Dendritic cell treated with granulocyte-macrophage colony-stimulating factor and Interleukin-4, amounts not matched to agents 40 ng/mL and 50 ng/mL, for 4 days (primary cell): Measurements from ENCODE around the gene PNLIPRP2.

Experiments used
- H3K27ac Mint-ChIP-seq: one replicate; pipeline ENCODE4 v1.8.0; 2022; ENCODE audit warnings: mild to moderate bottlenecking, mixed read lengths
- H3K27me3 Mint-ChIP-seq: one replicate; pipeline ENCODE4 v1.8.0; 2022; ENCODE audit warnings: mild to moderate bottlenecking, mixed read lengths
- H3K36me3 Mint-ChIP-seq: one replicate; pipeline ENCODE4 v1.8.0; 2022; ENCODE audit warnings: low read depth, mixed read lengths
- H3K4me1 Mint-ChIP-seq: one replicate; pipeline ENCODE4 v1.8.0; 2022; ENCODE audit warnings: low read depth, mixed read lengths
- H3K4me3 Mint-ChIP-seq: one replicate; pipeline ENCODE4 v1.8.0; 2022; ENCODE audit warnings: mild to moderate bottlenecking, moderate library complexity, mixed read lengths
- H3K9me3 Mint-ChIP-seq: one replicate; pipeline ENCODE4 v1.8.0; 2022; ENCODE audit warnings: mixed read lengths
- intact Hi-C: fragments of 100-400 bp; cut with micrococcal nuclease; formaldehyde crosslinking; loops from one replicate; pipeline ENCODE4 v1.15.0; 2022

The PNLIPRP2 gene

DNA sequence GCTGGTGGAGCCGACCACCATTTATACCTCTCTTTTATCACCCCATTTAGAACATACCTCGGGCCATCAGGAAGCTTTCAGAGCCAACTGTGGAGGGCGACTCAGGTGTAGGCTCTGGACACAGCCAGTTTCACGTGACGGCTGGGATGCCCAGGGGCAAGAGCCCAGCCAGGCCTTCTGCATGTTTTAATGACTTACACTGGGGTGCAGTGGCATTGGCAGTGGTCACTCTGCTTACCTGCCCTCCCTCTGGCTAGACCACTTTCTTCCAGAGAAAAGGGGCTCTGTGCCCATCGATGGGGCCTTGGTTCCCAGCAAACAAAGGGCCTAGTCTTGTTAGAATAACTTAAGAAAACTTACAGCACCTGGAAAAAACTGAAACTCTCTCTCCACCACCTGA, 50.0 kb downstream of the PNLIPRP2 start:
- no peaks in the 10 kb centered on the region for H3K9me3 Mint-ChIP-seq
- intact Hi-C loops = no loop called here
- peaks cover 24% of the 10 kb centered on the region for H3K27me3 Mint-ChIP-seq
- no peak overlapping the region for H3K4me3 Mint-ChIP-seq
- no peaks in the 10 kb centered on the region for H3K4me1 Mint-ChIP-seq
- no peaks in the 10 kb centered on the region for H3K36me3 Mint-ChIP-seq
- H3K27ac Mint-ChIP-seq = no peak overlapping the region

DNA sequence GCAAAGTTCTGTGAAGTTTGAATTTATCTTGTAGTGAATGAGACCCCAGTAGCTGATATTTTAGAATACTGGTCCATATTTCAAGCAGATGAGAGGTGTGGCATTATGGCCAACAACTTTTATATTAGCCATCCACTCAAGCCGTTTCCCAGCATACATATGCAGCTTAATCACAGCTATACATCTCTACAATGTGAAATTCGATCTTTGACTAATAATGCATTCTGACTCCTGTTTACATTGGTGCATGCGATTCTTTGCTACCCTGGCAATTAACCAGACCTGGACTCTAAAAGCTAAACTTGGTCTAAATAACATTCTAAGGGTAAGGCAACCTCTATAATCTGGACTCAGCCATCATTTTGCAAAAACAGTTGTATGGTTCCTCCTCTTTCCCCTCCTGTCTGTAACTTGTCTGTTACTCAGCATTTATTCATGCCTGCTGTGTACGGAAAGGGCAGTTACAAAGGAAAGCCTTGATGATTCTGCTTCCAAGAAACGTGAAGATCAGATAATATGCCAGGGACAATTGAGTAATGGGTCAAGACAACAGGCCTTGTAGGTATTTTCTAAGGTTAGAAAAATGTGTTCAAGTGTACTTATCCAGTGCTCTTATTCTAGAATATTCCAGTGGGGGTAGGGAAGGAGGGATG, 50.6 kb downstream of the PNLIPRP2 start:
- H3K27ac Mint-ChIP-seq = no peak overlapping the region
- no peaks in the 10 kb centered on the region for H3K4me1 Mint-ChIP-seq
- intact Hi-C loops = no loop called here
- peaks cover 24% of the 10 kb centered on the region for H3K27me3 Mint-ChIP-seq
- H3K4me3 Mint-ChIP-seq = no peak overlapping the region
- no peaks in the 10 kb centered on the region for H3K36me3 Mint-ChIP-seq
- H3K9me3 Mint-ChIP-seq = no peaks in the 10 kb centered on the region

DNA sequence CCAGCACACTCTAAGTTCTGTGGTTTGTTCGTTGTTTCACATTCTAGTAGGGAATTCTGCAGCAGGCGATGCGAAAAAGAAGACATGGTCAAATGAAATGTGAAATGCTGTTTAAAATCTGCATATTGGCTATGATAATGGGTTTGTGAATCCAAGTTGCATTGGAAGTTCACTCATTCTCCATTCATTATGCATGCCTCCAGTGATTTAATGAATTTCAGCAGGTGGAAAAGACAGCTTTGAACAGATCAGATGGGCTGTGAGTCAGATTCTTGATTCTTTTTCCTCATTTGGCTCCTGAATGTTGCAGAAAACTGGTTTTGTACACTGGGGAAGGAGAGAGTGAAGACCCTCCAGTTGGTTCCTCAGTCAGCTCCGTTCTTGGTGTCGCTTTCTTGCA, 52.1 kb downstream of the PNLIPRP2 start:
- no peak overlapping the region for H3K27ac Mint-ChIP-seq
- H3K27me3 Mint-ChIP-seq = peaks cover 24% of the 10 kb centered on the region
- no peaks in the 10 kb centered on the region for H3K36me3 Mint-ChIP-seq
- no peak overlapping the region for H3K4me3 Mint-ChIP-seq
- intact Hi-C loops = no loop called here
- H3K9me3 Mint-ChIP-seq = no peaks in the 10 kb centered on the region
- no peaks in the 10 kb centered on the region for H3K4me1 Mint-ChIP-seq

DNA sequence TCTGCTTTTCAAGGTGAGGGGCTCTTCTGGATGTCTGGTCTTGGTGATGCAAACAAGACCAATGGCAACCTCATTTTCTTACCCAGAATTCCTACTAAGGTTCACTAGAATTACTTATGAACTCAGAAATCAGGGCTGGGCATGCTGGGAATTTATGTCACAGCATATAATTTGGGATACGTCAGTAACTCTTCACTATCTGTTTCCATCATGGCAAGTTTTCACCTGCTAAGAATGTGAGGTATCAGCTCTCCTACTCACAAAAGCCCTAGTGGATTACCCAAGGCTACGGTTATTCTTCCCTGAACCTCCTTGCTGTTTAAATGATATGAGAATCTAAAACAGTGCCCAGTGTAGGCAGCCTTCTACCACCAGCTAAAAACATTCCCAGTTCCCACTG, 53.1 kb downstream of the PNLIPRP2 start:
- no peaks in the 10 kb centered on the region for H3K4me1 Mint-ChIP-seq
- intact Hi-C loops = no loop called here
- peaks cover 21% of the 10 kb centered on the region for H3K27me3 Mint-ChIP-seq
- H3K36me3 Mint-ChIP-seq = no peaks in the 10 kb centered on the region
- H3K9me3 Mint-ChIP-seq = no peaks in the 10 kb centered on the region
- H3K4me3 Mint-ChIP-seq = no peak overlapping the region
- H3K27ac Mint-ChIP-seq = no peak overlapping the region

DNA sequence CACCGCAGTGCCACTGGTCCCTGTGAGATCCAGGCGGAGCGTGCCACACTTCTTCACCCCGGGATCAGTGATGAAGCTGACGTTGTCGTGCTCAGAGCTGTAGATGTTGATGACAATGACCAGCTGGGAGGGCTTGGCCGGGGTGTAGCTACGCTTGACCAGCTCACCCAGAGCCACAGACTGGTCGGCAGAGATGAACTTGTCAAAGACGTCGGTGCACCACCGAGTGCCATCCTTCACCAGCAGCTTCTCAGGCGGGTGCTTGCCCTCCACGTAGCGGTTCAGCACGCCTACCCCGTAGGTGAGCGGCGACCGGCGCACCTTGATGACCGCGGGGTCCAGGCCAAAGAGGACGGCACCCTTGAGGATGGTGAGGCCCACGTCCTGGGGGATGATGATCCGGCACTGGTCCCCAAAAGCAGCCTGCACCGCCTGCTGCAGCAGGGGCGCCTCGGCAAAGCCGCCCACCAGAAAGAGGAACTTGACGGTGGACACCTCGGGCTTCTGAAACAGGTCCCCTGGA, 54.2 kb downstream of the PNLIPRP2 start:
- Mint-ChIP-seq H3K27me3 (peaks cover 16% of the 10 kb centered on the region), H3K4me3 (no peak overlapping the region), H3K9me3 (no peaks in the 10 kb centered on the region), H3K27ac (no peak overlapping the region), H3K4me1 (no peaks in the 10 kb centered on the region), H3K36me3 (no peaks in the 10 kb centered on the region)
- intact Hi-C loops = no loop called here

DNA sequence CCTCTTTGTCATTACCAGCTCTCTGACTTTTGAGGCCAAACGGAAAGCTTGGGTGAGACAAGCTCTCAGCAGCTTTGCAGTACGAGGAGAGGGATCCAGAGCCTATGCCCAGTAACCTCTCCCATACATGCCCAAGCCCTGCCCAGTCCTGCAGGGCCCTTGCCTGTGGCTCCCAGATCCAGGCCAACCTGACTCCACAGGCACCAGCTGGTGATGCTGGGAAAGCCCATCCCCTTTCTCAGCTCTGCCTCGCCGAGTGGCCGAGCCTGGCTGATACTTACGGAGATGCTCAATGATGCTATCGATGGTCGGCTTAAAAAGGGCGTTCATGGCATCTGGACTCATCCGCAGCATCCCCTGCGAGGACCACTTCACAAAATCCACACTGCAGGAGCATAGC, 55.4 kb downstream of the PNLIPRP2 start:
- no peak overlapping the region for H3K27ac Mint-ChIP-seq
- H3K4me3 Mint-ChIP-seq = no peak overlapping the region
- intact Hi-C loops = no loop called here
- H3K9me3 Mint-ChIP-seq = no peaks in the 10 kb centered on the region
- H3K36me3 Mint-ChIP-seq = no peaks in the 10 kb centered on the region
- no peaks in the 10 kb centered on the region for H3K4me1 Mint-ChIP-seq
- H3K27me3 Mint-ChIP-seq = peaks cover 8% of the 10 kb centered on the region

DNA sequence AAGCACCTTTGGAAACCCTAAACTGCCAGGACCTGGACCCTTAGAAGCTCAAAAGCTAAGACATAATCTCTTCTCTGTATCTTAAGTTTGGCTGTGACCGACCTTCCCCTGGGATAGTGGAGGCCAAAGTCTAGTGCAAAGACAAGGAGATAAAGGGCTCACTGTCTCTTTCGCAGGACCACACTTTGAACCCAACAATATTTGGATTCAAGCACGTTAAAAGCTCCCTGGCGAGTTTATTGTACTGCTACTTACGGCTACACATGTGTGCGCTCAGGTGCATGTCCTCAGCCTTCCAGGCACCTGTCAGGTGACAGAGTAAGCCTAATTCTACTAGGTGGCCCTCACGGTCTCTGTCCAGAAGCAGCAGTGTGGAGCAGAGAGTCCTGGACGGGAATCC, 55.9 kb downstream of the PNLIPRP2 start:
- no peaks in the 10 kb centered on the region for H3K4me1 Mint-ChIP-seq
- no peaks in the 10 kb centered on the region for H3K36me3 Mint-ChIP-seq
- no peaks in the 10 kb centered on the region for H3K9me3 Mint-ChIP-seq
- no peak overlapping the region for H3K4me3 Mint-ChIP-seq
- H3K27me3 Mint-ChIP-seq = peaks cover 8% of the 10 kb centered on the region
- intact Hi-C loops = no loop called here
- no peak overlapping the region for H3K27ac Mint-ChIP-seq

DNA sequence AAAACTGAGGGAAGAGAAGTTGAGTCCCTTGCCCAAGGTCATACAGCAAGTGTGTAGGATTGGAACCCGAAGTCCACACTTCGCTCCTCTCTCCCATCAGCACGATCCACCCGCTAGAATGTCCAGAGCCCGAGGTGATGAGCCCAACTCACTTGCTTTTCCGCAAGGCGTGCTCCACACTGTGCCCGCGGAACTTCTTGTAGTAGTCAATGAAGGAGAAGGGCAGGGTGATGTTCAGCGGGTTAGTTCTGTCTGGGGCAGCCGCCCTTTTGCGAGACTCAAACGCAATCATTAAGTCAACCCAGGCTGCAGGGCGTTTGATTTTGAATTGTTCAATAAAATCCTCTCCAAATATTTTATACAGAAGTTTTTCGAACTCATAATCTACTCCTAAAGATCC, 58.6 kb downstream of the PNLIPRP2 start:
- Mint-ChIP-seq H3K27me3 (peaks cover 4% of the 10 kb centered on the region), H3K27ac (no peak overlapping the region), H3K4me3 (no peak overlapping the region), H3K9me3 (no peaks in the 10 kb centered on the region), H3K4me1 (no peaks in the 10 kb centered on the region), H3K36me3 (no peaks in the 10 kb centered on the region)
- intact Hi-C loops = no loop called here

DNA sequence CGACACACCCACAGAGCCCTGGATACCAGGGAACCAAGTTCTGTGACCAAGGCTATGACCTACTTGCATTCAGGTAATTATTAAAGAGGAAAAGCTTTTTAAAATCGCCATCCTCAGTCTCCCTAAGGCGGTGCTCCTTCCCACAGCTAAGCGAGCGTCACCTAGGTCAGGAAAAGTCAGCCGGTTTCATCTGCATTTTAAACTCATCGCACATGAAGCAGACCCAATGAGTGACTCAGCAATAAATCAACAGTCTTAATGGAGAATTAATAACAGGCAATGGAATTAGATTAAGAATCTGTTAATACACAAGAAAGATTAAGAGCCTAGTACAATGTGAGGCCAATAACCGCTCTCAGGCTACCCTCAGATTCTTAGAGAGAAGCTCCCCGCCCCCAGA, 62.4 kb downstream of the PNLIPRP2 start:
- Mint-ChIP-seq H3K27ac (no peak overlapping the region), H3K4me1 (no peaks in the 10 kb centered on the region), H3K27me3 (peaks cover 9% of the 10 kb centered on the region), H3K4me3 (no peak overlapping the region), H3K36me3 (no peaks in the 10 kb centered on the region), H3K9me3 (no peaks in the 10 kb centered on the region)
- intact Hi-C loops = no loop called here

DNA sequence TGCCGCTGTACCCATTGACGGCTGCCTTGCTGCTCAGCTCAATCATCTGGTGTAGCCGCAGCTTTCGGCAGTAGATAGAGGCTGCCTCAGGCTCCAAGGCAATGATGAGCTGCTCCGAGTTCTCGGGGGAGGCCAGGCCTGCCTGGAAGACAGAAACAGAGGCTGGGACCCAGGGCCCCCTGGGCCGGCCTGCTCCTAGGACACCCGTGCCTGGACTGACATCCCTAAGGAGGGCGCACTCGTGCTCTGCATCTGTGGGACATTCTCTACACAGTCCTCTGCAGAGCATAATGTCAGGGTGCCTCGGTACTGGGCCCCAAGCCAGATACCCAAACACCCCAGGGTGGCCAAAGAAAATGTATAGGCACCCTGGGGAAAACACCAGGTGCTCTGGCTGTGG, 63.1 kb downstream of the PNLIPRP2 start:
- Mint-ChIP-seq H3K36me3 (no peaks in the 10 kb centered on the region), H3K4me3 (no peak overlapping the region), H3K27me3 (peaks cover 13% of the 10 kb centered on the region), H3K9me3 (no peaks in the 10 kb centered on the region), H3K4me1 (no peaks in the 10 kb centered on the region), H3K27ac (no peak overlapping the region)
- intact Hi-C loops = no loop called here

DNA sequence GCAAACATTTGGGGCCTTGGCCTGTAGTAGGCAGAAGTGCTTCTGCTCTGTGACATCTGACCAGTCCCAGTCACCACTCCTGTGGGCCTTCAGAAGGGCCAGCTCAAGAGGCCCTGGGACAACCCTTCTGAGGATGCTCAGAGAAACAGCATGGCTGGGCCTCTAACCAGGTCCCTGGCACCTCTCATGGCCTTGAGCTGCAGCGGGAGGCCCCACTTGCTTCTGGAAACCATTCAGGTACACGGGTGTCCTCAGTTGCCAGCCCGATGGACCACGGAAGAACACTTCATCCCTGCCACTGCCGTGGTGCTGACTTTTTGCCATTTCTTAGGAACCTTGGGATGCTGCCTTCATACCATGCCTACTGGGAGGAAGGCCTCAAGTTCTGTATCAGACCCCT, 64.0 kb downstream of the PNLIPRP2 start:
- intact Hi-C loops = no loop called here
- Mint-ChIP-seq H3K27ac (no peak overlapping the region), H3K27me3 (peaks cover 16% of the 10 kb centered on the region), H3K4me3 (no peak overlapping the region), H3K36me3 (no peaks in the 10 kb centered on the region), H3K4me1 (no peaks in the 10 kb centered on the region), H3K9me3 (no peaks in the 10 kb centered on the region)

DNA sequence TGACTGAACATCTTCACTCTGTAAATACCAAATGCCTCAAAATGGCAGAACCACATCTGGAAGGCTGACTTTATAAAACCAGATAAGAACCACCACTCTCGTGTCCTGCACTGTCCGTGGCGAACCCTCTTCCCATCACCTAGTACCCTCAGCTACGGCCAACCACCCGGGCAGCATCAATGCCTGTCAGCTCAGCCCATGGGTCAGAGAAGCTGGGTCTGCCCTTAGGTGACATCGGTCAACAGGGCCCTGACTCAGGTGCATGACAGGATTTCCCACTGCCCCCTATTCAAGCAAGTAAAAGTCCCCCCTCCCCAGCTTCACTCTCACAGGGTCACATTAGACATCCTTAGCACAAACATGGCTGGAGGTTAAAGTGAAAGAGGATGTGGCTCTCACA, 65.1 kb downstream of the PNLIPRP2 start:
- H3K27me3 Mint-ChIP-seq = peaks cover 16% of the 10 kb centered on the region
- intact Hi-C loops = no loop called here
- no peak overlapping the region for H3K27ac Mint-ChIP-seq
- no peaks in the 10 kb centered on the region for H3K36me3 Mint-ChIP-seq
- H3K4me3 Mint-ChIP-seq = no peak overlapping the region
- no peaks in the 10 kb centered on the region for H3K4me1 Mint-ChIP-seq
- H3K9me3 Mint-ChIP-seq = no peaks in the 10 kb centered on the region

DNA sequence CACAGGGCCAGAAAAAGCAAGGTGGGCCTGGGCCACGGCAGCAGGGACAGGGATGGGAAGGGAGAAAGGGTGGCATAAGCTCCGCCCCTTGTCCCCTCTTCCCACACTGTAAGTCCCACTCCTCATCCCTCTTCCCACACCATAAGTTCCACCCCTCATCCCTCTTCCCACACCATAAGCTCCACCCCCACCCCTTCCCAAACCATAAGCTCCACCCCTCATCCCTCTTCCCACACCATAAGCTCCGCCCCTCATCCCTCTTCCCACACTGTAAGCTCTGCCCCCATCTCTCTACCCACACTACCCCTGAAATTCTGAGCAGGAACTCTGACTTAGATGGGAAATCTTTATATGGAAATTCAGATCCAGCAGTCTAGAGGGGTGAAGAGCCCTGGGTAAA, 65.9 kb downstream of the PNLIPRP2 start:
- Mint-ChIP-seq H3K27ac (no peak overlapping the region), H3K4me3 (no peak overlapping the region), H3K9me3 (no peaks in the 10 kb centered on the region), H3K27me3 (peaks cover 16% of the 10 kb centered on the region), H3K4me1 (no peaks in the 10 kb centered on the region), H3K36me3 (no peaks in the 10 kb centered on the region)
- intact Hi-C loops = no loop called here

DNA sequence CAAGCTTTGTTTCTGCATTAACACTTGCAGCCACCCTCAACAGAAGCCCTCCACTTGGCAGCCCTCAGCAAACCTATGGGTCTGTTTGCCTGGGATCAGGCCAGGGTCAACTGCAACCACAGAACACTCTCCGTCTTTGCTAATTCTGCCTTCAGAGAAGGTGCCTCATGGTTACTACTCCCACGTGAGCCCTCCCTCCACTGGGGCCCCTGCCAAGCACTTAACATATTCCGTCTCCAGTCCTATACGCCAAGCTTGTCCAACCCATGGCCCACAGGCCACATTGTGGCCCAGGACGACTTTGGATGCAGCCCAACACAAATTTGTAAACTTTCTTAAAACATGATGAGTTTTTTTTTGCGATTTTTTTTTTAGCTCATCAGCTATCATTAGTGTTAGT, 66.9 kb downstream of the PNLIPRP2 start:
- no peaks in the 10 kb centered on the region for H3K36me3 Mint-ChIP-seq
- peaks cover 16% of the 10 kb centered on the region for H3K27me3 Mint-ChIP-seq
- no peak overlapping the region for H3K4me3 Mint-ChIP-seq
- no peak overlapping the region for H3K27ac Mint-ChIP-seq
- H3K4me1 Mint-ChIP-seq = no peaks in the 10 kb centered on the region
- no peaks in the 10 kb centered on the region for H3K9me3 Mint-ChIP-seq
- intact Hi-C loops = no loop called here

DNA sequence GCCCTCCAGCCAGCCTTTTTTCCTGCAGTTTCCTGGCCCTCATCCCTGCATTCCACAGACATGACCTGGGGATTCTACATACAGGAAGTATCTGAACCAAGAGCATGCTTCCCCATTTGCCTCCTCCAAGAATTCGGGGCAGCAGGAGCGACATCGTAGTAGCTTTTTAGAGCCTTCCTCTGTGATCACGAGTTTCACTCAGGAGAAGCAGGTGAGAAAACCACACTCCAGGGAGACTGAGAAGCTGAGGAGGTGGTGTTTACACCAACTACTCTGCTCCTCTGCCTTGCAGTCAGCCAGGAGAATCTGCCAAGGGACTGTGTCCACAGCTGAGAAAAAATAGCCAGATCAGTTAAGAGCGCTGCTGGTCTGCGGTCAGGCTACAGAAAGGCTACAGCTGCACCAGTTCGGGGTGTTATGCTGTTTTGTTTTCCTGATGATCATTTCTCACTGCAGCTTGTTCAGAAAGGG, 67.5 kb downstream of the PNLIPRP2 start:
- Mint-ChIP-seq H3K4me1 (no peaks in the 10 kb centered on the region), H3K36me3 (no peaks in the 10 kb centered on the region), H3K4me3 (no peak overlapping the region), H3K27me3 (peaks cover 16% of the 10 kb centered on the region), H3K27ac (no peak overlapping the region), H3K9me3 (no peaks in the 10 kb centered on the region)
- intact Hi-C loops = no loop called here
